GM19238 (cell line): ENCODE measurements around the gene LTBP1.
"Not testable (repeated sequence)": the region's sequence is repeated elsewhere in the genome, so short reads cannot be mapped to it uniquely, and the experiment has no call there.

ENCODE experiments used
- DNase-seq: peaks from one replicate; pipeline ENCODE4 v3.0.0; 2011; ENCODE audit warnings: low spot score; ENCODE audit not compliant: insufficient read length

The LTBP1 gene

GRCh38 chr2:33136566-33136965, 189.8 kb downstream of the LTBP1 start:
- DNase-seq = no peak

- DNase-seq = no peak
Observed at GRCh38 chr2:33137331-33137730, 190.6 kb downstream of the LTBP1 start.

GRCh38 chr2:33139949-33140348, 193.2 kb downstream of the LTBP1 start:
- no peak for DNase-seq

GRCh38 chr2:33141476-33141875, 194.7 kb downstream of the LTBP1 start:
- DNase-seq = no peak

GRCh38 chr2:33142810-33143209, 196.1 kb downstream of the LTBP1 start:
- no peak for DNase-seq

GRCh38 chr2:33144243-33144642, 197.5 kb downstream of the LTBP1 start:
- no peak for DNase-seq

- no peak for DNase-seq
Observed at GRCh38 chr2:33145459-33145858, 198.7 kb downstream of the LTBP1 start.

- DNase-seq = no peak
Observed at GRCh38 chr2:33146102-33146501, 199.3 kb downstream of the LTBP1 start.

- DNase-seq = no peak
Observed at GRCh38 chr2:33153008-33153407, 206.3 kb downstream of the LTBP1 start.

GRCh38 chr2:33158482-33159003, 211.8 kb downstream of the LTBP1 start:
- no peak for DNase-seq

GRCh38 chr2:33160191-33160590, 213.4 kb downstream of the LTBP1 start:
- no peak for DNase-seq

- no peak for DNase-seq
Observed at GRCh38 chr2:33166287-33166881, 219.6 kb downstream of the LTBP1 start.

- DNase-seq = no peak
Observed at GRCh38 chr2:33167622-33168245, 221.0 kb downstream of the LTBP1 start.

- DNase-seq = no peak
Observed at GRCh38 chr2:33168425-33168824, 221.7 kb downstream of the LTBP1 start.

- no peak for DNase-seq
Observed at GRCh38 chr2:33168922-33169321, 222.2 kb downstream of the LTBP1 start.

- DNase-seq = not testable (repeated sequence)
Observed at GRCh38 chr2:33170251-33170650, 223.5 kb downstream of the LTBP1 start.

GRCh38 chr2:33177627-33178026, 230.9 kb downstream of the LTBP1 start:
- DNase-seq = no peak

- DNase-seq = no peak
Observed at GRCh38 chr2:33178209-33178608, 231.5 kb downstream of the LTBP1 start.

GRCh38 chr2:33180915-33181314, 234.2 kb downstream of the LTBP1 start:
- no peak for DNase-seq

GRCh38 chr2:33181466-33181865, 234.7 kb downstream of the LTBP1 start:
- no peak for DNase-seq

- DNase-seq = no peak
Observed at GRCh38 chr2:33184041-33184440, 237.3 kb downstream of the LTBP1 start.

GRCh38 chr2:33186937-33187336, 240.2 kb downstream of the LTBP1 start:
- no peak for DNase-seq

- DNase-seq = no peak
Observed at GRCh38 chr2:33188799-33189198, 242.0 kb downstream of the LTBP1 start.
